Esophagus (tissue), 2 donors: ENCODE measurements around the gene KIN. TPM values are rescaled to one million over a fixed set of nuclear protein-coding genes. Genes with fewer than 3 reads are reported as not detected.
A peak's percentile ranks its signal among the peaks of the same experiment; 100 is the strongest.

ENCODE experiments used
- H3K27ac ChIP-seq, 2 donors: one replicate each; pipeline ENCODE4 v1.5.1; 2013; ENCODE audit warnings: low read depth in 2 of 2, mild to moderate bottlenecking in 2 of 2, inconsistent platforms in 1 of 2, low read length in 1 of 2, moderate library complexity in 1 of 2
- H3K27me3 ChIP-seq, 2 donors: one replicate each; pipeline ENCODE4 v1.6.1; 2013; ENCODE audit warnings: low read length in 2 of 2, control low read depth in 1 of 2, mild to moderate bottlenecking in 1 of 2; ENCODE audit not compliant: insufficient read depth in 2 of 2, control insufficient read depth in 1 of 2
- H3K36me3 ChIP-seq, 2 donors: one replicate each; pipeline ENCODE4 v1.6.1; 2013; ENCODE audit warnings: low read length in 1 of 2; ENCODE audit not compliant: control insufficient read depth in 2 of 2, insufficient read depth in 2 of 2
- H3K4me1 ChIP-seq, 2 donors: one replicate each; pipeline ENCODE4 v1.6.1; 2013; ENCODE audit warnings: low read length in 1 of 2; ENCODE audit not compliant: control insufficient read depth in 2 of 2, insufficient read depth in 2 of 2
- H3K4me3 ChIP-seq, 2 donors: one replicate each; pipeline ENCODE4 v1.5.1; 2013; ENCODE audit warnings: low read length in 2 of 2, mild to moderate bottlenecking in 2 of 2, low read depth in 1 of 2, moderate library complexity in 1 of 2
- H3K9me3 ChIP-seq, 2 donors: one replicate each; pipeline ENCODE4 v1.6.1; 2013; ENCODE audit warnings: mild to moderate bottlenecking in 2 of 2, low read depth in 1 of 2, low read length in 1 of 2, moderate library complexity in 1 of 2; ENCODE audit not compliant: control insufficient read depth in 2 of 2, insufficient read depth in 1 of 2
- whole genome bisulfite sequencing, 2 donors: extraction: QIAGEN DNeasy Blood & Tissue Kit; methylation state at CpG; one replicate each; pipeline ENCODE4 v1.1.7; 2013; 5-methylcytosine and 5-hydroxymethylcytosine counted together
- polyA plus RNA-seq, 2 donors: library from polyadenylated mRNA; stranded (reverse); fragments of 200-250 nt; gene quantifications; one replicate each; pipeline ENCODE4 v1.2.3, GENCODE V29; 2013
- donor health status: healthy with polysubstance abuse.
- donor health status: Bipolar disorder and iron deficiency.

The KIN gene
- polyA plus RNA-seq, 2 donors, result 5.9 to 10.6 TPM

DNA sequence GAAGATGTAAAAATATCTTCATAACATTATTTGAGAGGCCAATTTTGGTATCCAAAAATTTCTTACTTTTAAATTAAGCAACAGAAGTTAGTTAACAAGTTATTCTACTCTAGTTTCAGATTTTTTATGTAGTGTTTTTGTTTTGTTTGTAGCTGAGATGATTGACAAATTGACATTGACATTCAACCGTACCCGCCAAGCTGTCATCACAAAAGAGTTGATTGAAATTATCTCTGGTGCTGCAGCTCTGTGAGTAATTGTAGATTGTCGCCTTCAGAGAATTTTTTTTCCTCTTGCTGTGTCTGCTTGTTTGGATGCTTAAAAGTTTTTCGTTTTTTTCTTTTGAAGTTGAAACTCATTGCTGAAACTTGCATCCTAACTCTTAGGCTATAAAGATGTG is 14.8 kb upstream of the KIN start:
- H3K4me1 ChIP-seq, result no peaks in the 10 kb centered on the region
- peaks cover 13 to 14% of the 10 kb centered on the region in 2 donors for H3K36me3 ChIP-seq
- no peaks in the 10 kb centered on the region for H3K27me3 ChIP-seq
- H3K27ac ChIP-seq, result no peak overlapping the region
- WGBS, 2 donors, result 92 to 93% methylated on average over 4 of the region's 4 CpGs
- no peak overlapping the region for H3K4me3 ChIP-seq
- H3K9me3 ChIP-seq, result no peaks in the 10 kb centered on the region

- Histone ChIP-seq H3K36me3 (peaks cover 8% of the 10 kb centered on the region in 2 donors), H3K27ac (no peak overlapping the region), H3K4me3 (no peak overlapping the region), H3K27me3 (no peaks in the 10 kb centered on the region), H3K9me3 (no peaks in the 10 kb centered on the region), H3K4me1 (no peaks in the 10 kb centered on the region)
- WGBS, 2 donors, result 65 to 71% methylated on average over 6 of the region's 6 CpGs
Observed at GRCh38 chr10:7797582-7797981, 9.8 kb upstream of the KIN start.

GRCh38 chr10:7795605-7796004 is 7.8 kb upstream of the KIN start:
- WGBS, 2 donors, result 56 to 71% methylated on average over 4 of the region's 4 CpGs
- Histone ChIP-seq H3K36me3 (peaks cover 2 to 5% of the 10 kb centered on the region in 2 donors), H3K4me1 (no peaks in the 10 kb centered on the region), H3K27me3 (no peaks in the 10 kb centered on the region), H3K9me3 (no peaks in the 10 kb centered on the region), H3K27ac (no peak overlapping the region), H3K4me3 (no peak overlapping the region)

DNA sequence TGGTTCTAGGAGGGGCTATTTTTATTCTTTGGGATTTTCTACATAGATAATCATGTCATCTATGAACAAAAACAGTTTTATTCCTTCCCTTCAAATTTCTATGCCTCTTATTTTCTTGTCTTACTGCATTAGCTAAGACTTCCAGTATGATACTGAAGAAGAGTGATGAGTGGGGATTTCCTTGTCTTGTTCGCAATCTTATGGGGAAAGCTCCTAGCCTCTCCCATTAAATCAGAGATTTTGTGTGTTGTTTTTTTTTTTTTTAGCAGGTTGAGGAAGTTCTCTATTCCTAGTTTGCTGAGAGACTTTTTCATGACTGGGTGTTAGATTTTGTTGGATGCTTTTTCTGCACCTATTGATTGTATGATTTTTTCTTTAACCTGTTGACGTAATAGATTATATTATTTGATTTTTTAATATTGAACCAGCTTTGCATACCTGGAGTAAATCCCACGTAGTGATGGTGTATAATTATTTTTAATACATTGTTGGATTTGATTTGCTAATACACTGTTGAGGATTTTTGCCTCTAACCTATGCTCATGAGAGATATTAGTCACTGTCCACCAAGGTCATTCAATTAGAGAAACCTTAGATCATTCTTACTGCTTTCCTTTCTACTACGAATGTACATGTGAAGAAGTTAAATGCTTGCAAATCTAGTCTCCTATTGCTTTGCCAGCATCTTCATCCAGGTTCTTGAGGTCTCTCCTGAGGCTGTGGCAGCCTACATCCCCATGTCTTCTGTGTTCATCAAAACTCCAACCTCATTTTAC is 6.6 kb upstream of the KIN start:
- no peak overlapping the region for H3K27ac ChIP-seq
- H3K9me3 ChIP-seq, result no peaks in the 10 kb centered on the region
- no peak overlapping the region for H3K4me3 ChIP-seq
- WGBS, 2 donors, result 73 to 88% methylated on average over 4 of the region's 4 CpGs
- no peaks in the 10 kb centered on the region for H3K27me3 ChIP-seq
- peaks cover under 1% of the 10 kb centered on the region in 2 donors for H3K4me1 ChIP-seq
- peaks cover 2 to 3% of the 10 kb centered on the region in 2 donors for H3K36me3 ChIP-seq

DNA sequence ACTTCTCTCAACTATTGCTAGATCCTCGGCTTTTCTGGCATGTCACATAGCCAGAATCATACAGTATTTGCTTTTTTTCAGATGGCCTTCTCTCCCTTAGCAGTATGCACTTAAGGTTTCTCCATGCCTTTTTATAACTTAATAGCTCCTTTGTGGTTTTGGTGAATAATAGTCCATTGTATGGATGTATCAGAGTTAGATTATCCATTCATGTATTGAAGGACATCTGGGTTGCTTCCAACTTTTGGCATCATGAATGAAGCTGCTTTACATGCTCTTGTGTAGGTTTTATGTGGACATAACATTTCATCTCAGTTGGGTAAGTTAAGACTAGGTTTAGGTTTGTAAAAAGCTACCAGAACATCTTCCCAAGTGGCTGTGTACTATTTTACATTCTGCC is 4.7 kb upstream of the KIN start:
- 56 to 75% methylated on average over 1 of the region's 1 CpG for WGBS, 2 donors

DNA sequence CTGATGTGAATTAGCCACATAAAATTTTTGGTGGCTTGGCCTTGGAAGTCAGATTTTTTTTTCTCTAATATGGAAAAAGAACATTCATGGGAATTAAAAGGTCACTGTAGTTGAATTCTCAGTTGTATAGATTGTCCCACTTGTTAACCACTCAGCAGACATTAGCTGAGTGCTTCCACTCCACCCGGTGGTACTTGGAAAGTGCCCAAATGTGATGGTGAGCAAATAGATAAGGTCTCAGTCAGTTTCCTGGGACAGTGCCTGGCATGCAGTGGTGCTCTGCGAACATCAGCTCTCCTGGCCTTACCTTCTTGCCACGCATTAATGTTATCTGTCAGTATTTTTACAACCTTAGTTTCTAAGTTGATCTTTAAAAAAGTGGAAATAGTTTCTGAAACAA is 1.6 kb upstream of the KIN start:
- Histone ChIP-seq H3K9me3 (no peaks in the 10 kb centered on the region), H3K4me3 (peak overlapping the region in 1 of 2 donors; percentile 100), H3K27ac (no peak overlapping the region), H3K27me3 (no peaks in the 10 kb centered on the region), H3K4me1 (peaks cover 2% of the 10 kb centered on the region in 2 donors), H3K36me3 (no peaks in the 10 kb centered on the region)
- 28 to 35% methylated on average over 3 of the region's 3 CpGs for WGBS, 2 donors

More for the DNA sequence above, 4.7 kb upstream of the KIN start:
- no peak overlapping the region for H3K4me3 ChIP-seq
- no peaks in the 10 kb centered on the region for H3K27me3 ChIP-seq
- H3K4me1 ChIP-seq, result peaks cover 2% of the 10 kb centered on the region in 2 donors
- H3K36me3 ChIP-seq, result peaks cover 0 to 2% of the 10 kb centered on the region in 2 donors
- H3K9me3 ChIP-seq, result no peaks in the 10 kb centered on the region
- no peak overlapping the region for H3K27ac ChIP-seq

GRCh38 chr10:7788639-7789286 is 970 bp upstream of the KIN start:
- Histone ChIP-seq H3K9me3 (no peaks in the 10 kb centered on the region), H3K4me1 (peaks cover 2% of the 10 kb centered on the region in 2 donors), H3K4me3 (peak overlapping the region; percentile 91 to 100), H3K27ac (peak overlapping the region; percentile 66 to 85), H3K27me3 (no peaks in the 10 kb centered on the region), H3K36me3 (no peaks in the 10 kb centered on the region)
- WGBS, 2 donors, result 2% methylated on average over 25 of the region's 25 CpGs

- Histone ChIP-seq H3K4me1 (peaks cover 2% of the 10 kb centered on the region in 2 donors), H3K9me3 (no peaks in the 10 kb centered on the region), H3K27ac (peak overlapping the region; percentile 54 to 83), H3K4me3 (peak overlapping the region; percentile 91 to 100), H3K27me3 (no peaks in the 10 kb centered on the region), H3K36me3 (no peaks in the 10 kb centered on the region)
- WGBS, 2 donors, result 2 to 3% methylated on average over 23 to 26 of the region's 26 CpGs
Observed at GRCh38 chr10:7787150-7787856, 490 bp downstream of the KIN start.

GRCh38 chr10:7786430-7786829 is 1.4 kb downstream of the KIN start:
- WGBS, 2 donors, result 78 to 80% methylated on average over 3 of the region's 3 CpGs
- no peak overlapping the region for H3K4me3 ChIP-seq
- H3K36me3 ChIP-seq, result no peaks in the 10 kb centered on the region
- peaks cover 2% of the 10 kb centered on the region in 2 donors for H3K4me1 ChIP-seq
- H3K27ac ChIP-seq, result no peak overlapping the region
- no peaks in the 10 kb centered on the region for H3K27me3 ChIP-seq
- H3K9me3 ChIP-seq, result no peaks in the 10 kb centered on the region
